OCI-LY1 (cell line): ENCODE results near the gene CHD1.

ENCODE experiments used
- CTCF ChIP-seq: fragments of 200-600 bp; sonication (generic), shearing (Covaris generic); IDR thresholded peaks from 2 replicates; pipeline ENCODE4 v1.5.1; 2017; ENCODE audit warnings: mild to moderate bottlenecking, antibody characterized with exemption, low read length, moderate library complexity, mixed read lengths
- EZH2 ChIP-seq: fragments of 200-600 bp; sonication (generic), shearing (Covaris generic); IDR thresholded peaks from 2 replicates; pipeline ENCODE4 v1.8.0; 2017; ENCODE audit warnings: borderline replicate concordance, mixed run types, mild to moderate bottlenecking, antibody characterized with exemption, low read length, moderate library complexity, mixed read lengths

GRCh38 chr5:98938464-98938863 lies 9.7 kb upstream of the CHD1 start:
- TF ChIP-seq CTCF, result no peak
- TF ChIP-seq EZH2, result no peak
